WTC11 (cell line): ENCODE measurements around the gene EIF4G1. TPM values are rescaled to one million over a fixed set of nuclear protein-coding genes. Genes with fewer than 3 reads are reported as not detected.

ENCODE experiments used
- ATAC-seq: fragments of 200-7000 bp; cut with Tn5 transposase; 2 replicates; pipeline ENCODE4 v1.10.0; 2021; ENCODE audit warnings: mild to moderate bottlenecking, moderate library complexity
- CTCF ChIA-PET: fragments of 300-600 bp; sonication (Branson Sonifier 250); formaldehyde crosslinking; loops from one replicate; lab custom pipeline; 2021; ENCODE audit warnings: antibody characterized with exemption; lab: Charles Lee
- POLR2A ChIA-PET: fragments of 350-600 bp; sonication (Branson Sonifier 250); formaldehyde crosslinking; loops from one replicate; lab custom pipeline; 2021; ENCODE audit warnings: antibody characterized with exemption; lab: Charles Lee
- DNase-seq: peaks from one replicate; pipeline ENCODE4 v3.0.0; 2021; ENCODE audit warnings: low spot score
- H3K27ac Mint-ChIP-seq: 2 replicates; pipeline ENCODE4 v1.8.0; 2021; ENCODE audit warnings: mixed read lengths
- H3K27me3 Mint-ChIP-seq: 2 replicates; pipeline ENCODE4 v1.8.0; 2021; ENCODE audit warnings: low read depth, mild to moderate bottlenecking, moderate library complexity, mixed read lengths
- H3K36me3 Mint-ChIP-seq: 2 replicates; pipeline ENCODE4 v1.8.0; 2021; ENCODE audit warnings: mixed read lengths
- H3K4me1 Mint-ChIP-seq: 2 replicates; pipeline ENCODE4 v1.8.0; 2022; ENCODE audit warnings: mixed read lengths
- H3K4me3 Mint-ChIP-seq: 2 replicates; pipeline ENCODE4 v1.8.0; 2021; ENCODE audit warnings: mild to moderate bottlenecking, moderate library complexity, mixed read lengths
- H3K9me3 Mint-ChIP-seq: 2 replicates; pipeline ENCODE4 v1.8.0; 2021; ENCODE audit warnings: mixed read lengths
- ATF1 ChIP-seq: sonication (generic); formaldehyde crosslinking; IDR thresholded peaks from 2 replicates; pipeline ENCODE4 v1.8.1; 2023; ENCODE audit warnings: mild to moderate bottlenecking, moderate library complexity, missing genetic modification reagents
- ELF4 ChIP-seq: sonication (generic); formaldehyde crosslinking; IDR thresholded peaks from 2 replicates; pipeline ENCODE4 v1.8.1; 2022; ENCODE audit warnings: low read depth, mild to moderate bottlenecking, moderate library complexity, missing genetic modification reagents
- HMGA2 ChIP-seq: fragments of 250-450 bp; sonication (Bioruptor Pico); IDR thresholded peaks from 2 replicates; pipeline ENCODE4 v1.4.0; 2021; ENCODE audit warnings: mild to moderate bottlenecking, moderate library complexity
- JAZF1 ChIP-seq: fragments of 250-450 bp; sonication (Bioruptor Pico); IDR thresholded peaks from 2 replicates; pipeline ENCODE4 v1.9.0; 2021; ENCODE audit warnings: moderate library complexity, mild to moderate bottlenecking, inconsistent platforms
- MYBL2 ChIP-seq: sonication (generic); formaldehyde crosslinking; IDR thresholded peaks from 2 replicates; pipeline ENCODE4 v1.8.1; 2023; ENCODE audit warnings: mild to moderate bottlenecking, moderate library complexity, missing genetic modification reagents
- NR1H2 ChIP-seq: sonication (generic); formaldehyde crosslinking; IDR thresholded peaks from 2 replicates; pipeline ENCODE4 v1.9.0; 2021; ENCODE audit warnings: mild to moderate bottlenecking, moderate library complexity, missing genetic modification reagents
- NR3C1 ChIP-seq: sonication (generic); formaldehyde crosslinking; conservative IDR thresholded peaks from 2 replicates; pipeline ENCODE4 v1.8.1; 2023; ENCODE audit warnings: low read depth, mild to moderate bottlenecking, missing genetic modification reagents
- ZNF121 ChIP-seq: sonication (generic); formaldehyde crosslinking; IDR thresholded peaks from 2 replicates; pipeline ENCODE4 v1.8.0; 2023; ENCODE audit warnings: missing genetic modification reagents
- total RNA-seq: library from RNA; stranded (reverse); gene quantifications from 3 replicates; pipeline ENCODE4 v1.2.3, GENCODE V29; 2021
- TF ChIP-seq, protein P1 (sequence below): sonication (generic); formaldehyde crosslinking; IDR thresholded peaks from 2 replicates; pipeline ENCODE4 v1.8.1; 2022; ENCODE audit warnings: missing genetic modification reagents, borderline replicate concordance
- TF ChIP-seq, protein P2 (sequence below): fragments of 250-450 bp; sonication (Bioruptor Pico); IDR thresholded peaks from 2 replicates; pipeline ENCODE4 v1.9.0; 2021; ENCODE audit warnings: moderate library complexity, mild to moderate bottlenecking, inconsistent platforms, borderline replicate concordance
- TF ChIP-seq, protein P3 (sequence below): fragments of 250-450 bp; sonication (Bioruptor Pico); conservative IDR thresholded peaks from 2 replicates; pipeline ENCODE4 v1.9.0; 2021; ENCODE audit warnings: mild to moderate bottlenecking
- TF ChIP-seq, protein P4 (sequence below): sonication (generic); formaldehyde crosslinking; IDR thresholded peaks from 2 replicates; pipeline ENCODE4 v1.8.1; 2022; ENCODE audit warnings: mild to moderate bottlenecking, missing genetic modification reagents, moderate library complexity, borderline replicate concordance
- TF ChIP-seq, protein P5 (sequence below): sonication (generic); formaldehyde crosslinking; IDR thresholded peaks from 2 replicates; pipeline ENCODE4 v1.8.0; 2022; ENCODE audit warnings: mild to moderate bottlenecking, missing genetic modification reagents
- TF ChIP-seq, protein P6 (sequence below): sonication (generic); formaldehyde crosslinking; IDR thresholded peaks from 2 replicates; pipeline ENCODE4 v1.8.1; 2023; ENCODE audit warnings: mild to moderate bottlenecking, missing genetic modification reagents, moderate library complexity
- TF ChIP-seq, protein P7 (sequence below): sonication (generic); formaldehyde crosslinking; IDR thresholded peaks from 2 replicates; pipeline ENCODE4 v1.8.1; 2023; ENCODE audit warnings: mild to moderate bottlenecking, missing genetic modification reagents
- TF ChIP-seq, protein P8 (sequence below): sonication (generic); formaldehyde crosslinking; IDR thresholded peaks from 2 replicates; pipeline ENCODE4 v1.8.0; 2023; ENCODE audit warnings: missing genetic modification reagents, mild to moderate bottlenecking, borderline replicate concordance
- TF ChIP-seq, protein P9 (sequence below): sonication (generic); formaldehyde crosslinking; IDR thresholded peaks from 2 replicates; pipeline ENCODE4 v1.8.1; 2022; ENCODE audit warnings: low read depth, missing genetic modification reagents, borderline replicate concordance
- TF ChIP-seq, protein P10 (sequence below): sonication (generic); formaldehyde crosslinking; IDR thresholded peaks from 2 replicates; pipeline ENCODE4 v1.8.1; 2022; ENCODE audit warnings: mild to moderate bottlenecking, moderate library complexity, missing genetic modification reagents
- TF ChIP-seq, protein P11 (sequence below): sonication (generic); formaldehyde crosslinking; conservative IDR thresholded peaks from 2 replicates; pipeline ENCODE4 v1.8.1; 2022; ENCODE audit warnings: mild to moderate bottlenecking, missing genetic modification reagents

EIF4G1 gene
- total RNA-seq, 1 experiment from 2014 or later, result 557 TPM

DNA sequence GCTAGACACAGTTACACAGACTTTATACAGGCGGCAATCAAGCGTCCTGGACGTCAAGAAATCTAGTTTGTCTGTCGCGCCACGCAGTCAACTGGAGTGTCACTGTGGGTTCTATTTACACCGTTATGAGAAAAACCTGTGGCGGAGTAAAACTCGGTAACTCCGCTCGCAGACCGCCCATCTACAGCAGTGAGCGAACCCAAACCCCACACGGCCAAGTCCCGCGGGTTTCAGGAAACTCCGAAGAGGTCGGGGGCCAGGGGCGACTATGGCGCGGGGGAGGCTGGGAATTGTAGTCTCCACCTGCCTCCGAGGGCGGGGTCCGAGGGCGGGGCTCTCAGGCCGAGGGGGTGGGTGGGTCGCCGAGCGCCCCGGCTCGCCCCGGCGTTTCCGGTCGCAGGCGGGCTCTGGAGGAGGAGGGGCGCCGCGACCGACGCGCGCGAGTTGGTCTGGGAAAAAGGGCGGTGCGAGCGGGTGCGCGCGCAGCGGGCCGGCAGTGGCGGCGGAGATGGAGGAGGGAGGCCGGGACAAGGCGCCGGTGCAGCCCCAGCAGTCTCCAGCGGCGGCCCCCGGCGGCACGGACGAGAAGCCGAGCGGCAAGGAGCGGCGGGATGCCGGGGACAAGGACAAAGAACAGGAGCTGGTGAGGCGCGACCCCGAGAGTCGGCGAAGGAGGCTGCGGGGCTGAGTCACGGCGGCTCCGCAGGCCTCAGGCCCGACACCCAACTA, 15.5 kb upstream of the EIF4G1 start, which contains the start of gene PSMD2:
Gene PSMD2, plus strand, starts transcription at position 483 of the 729 bp plus-strand sequence. Its CDS starts 26 bp downstream, at position 509.
- H3K9me3 Mint-ChIP-seq, result no peaks in the 10 kb centered on the region
- peak within 1 kb of the TSS; percentile 89 for H3K27ac Mint-ChIP-seq
- H3K4me1 Mint-ChIP-seq, result peaks cover 12% of the 10 kb centered on the region
- CTCF ChIA-PET, result no interaction called here
- DNase-seq, result peak; percentile 99
- peak within 1 kb of the TSS; percentile 96 for H3K4me3 Mint-ChIP-seq
- ATAC-seq, result peak; percentile 96
- H3K36me3 Mint-ChIP-seq, result peaks cover 42% of the 10 kb centered on the region
- H3K27me3 Mint-ChIP-seq, result peaks cover 5% of the 10 kb centered on the region; the same call in 1 of the 2 replicates
- POLR2A ChIA-PET, result interaction anchor here (0.8 kb wide), 1 partner anchor 25 kb away, joined by 4 read pairs; no protein-coding TSS in a partner anchor
- TF ChIP-seq, protein P1, sequence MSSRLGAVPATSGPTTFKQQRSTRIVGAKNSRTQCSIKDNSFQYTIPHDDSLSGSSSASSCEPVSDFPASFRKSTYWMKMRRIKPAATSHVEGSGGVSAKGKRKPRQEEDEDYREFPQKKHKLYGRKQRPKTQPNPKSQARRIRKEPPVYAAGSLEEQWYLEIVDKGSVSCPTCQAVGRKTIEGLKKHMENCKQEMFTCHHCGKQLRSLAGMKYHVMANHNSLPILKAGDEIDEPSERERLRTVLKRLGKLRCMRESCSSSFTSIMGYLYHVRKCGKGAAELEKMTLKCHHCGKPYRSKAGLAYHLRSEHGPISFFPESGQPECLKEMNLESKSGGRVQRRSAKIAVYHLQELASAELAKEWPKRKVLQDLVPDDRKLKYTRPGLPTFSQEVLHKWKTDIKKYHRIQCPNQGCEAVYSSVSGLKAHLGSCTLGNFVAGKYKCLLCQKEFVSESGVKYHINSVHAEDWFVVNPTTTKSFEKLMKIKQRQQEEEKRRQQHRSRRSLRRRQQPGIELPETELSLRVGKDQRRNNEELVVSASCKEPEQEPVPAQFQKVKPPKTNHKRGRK (CRISPR knock-in tag), result no peak
- TF ChIP-seq NR1H2 (no peak), JAZF1 (CRISPR knock-in tag) (no peak), MYBL2 (CRISPR knock-in tag) (no peak), HMGA2 (CRISPR knock-in tag) (no peak), ELF4 (0 out of 2 replicates have a peak, but pooled peaks have one; percentile 45), ZNF121 (CRISPR knock-in tag) (no peak), NR3C1 (CRISPR knock-in tag) (0 out of 2 replicates have a peak, but pooled peaks have one; percentile 14), ATF1 (CRISPR knock-in tag) (0 out of 2 replicates have a peak, but pooled peaks have one; percentile 30)
- TF ChIP-seq, protein P2, sequence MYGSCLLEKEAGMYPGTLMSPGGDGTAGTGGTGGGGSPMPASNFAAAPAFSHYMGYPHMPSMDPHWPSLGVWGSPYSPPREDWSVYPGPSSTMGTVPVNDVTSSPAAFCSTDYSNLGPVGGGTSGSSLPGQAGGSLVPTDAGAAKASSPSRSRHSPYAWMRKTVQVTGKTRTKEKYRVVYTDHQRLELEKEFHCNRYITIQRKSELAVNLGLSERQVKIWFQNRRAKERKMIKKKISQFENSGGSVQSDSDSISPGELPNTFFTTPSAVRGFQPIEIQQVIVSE, result no peak
- TF ChIP-seq, protein P3, sequence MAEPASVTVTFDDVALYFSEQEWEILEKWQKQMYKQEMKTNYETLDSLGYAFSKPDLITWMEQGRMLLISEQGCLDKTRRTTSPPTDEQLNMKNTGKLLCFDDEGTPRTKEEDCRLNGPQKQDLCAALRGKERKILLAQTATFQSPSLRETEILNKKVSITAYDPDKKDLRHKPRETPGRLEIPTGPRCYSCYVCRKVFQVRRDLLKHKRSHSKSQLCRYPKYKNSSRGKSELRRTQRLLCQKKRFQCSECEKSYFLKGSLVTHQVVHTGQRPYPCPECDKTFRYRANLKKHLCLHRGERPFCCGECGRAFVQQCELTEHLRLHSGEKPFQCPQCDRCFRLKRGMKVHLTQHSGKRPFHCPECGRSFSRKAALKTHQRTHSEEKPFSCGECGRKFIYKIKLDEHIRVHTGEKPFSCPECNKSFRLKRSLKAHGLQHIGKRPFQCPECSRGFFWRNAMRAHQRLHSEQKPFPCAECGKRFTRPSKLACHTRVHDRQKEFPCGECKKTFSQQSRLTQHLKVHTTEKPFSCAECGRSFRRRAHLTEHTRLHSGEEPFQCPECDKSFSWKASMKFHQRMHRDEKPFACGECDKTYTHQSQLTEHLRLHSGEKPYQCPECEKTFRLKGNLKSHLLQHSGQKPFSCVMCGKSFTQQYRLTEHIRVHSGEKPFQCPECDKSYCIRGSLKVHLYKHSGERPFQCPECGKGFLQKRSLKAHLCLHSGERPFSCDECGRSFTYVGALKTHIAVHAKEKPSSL (CRISPR knock-in tag), result no peak
- TF ChIP-seq, protein P4, sequence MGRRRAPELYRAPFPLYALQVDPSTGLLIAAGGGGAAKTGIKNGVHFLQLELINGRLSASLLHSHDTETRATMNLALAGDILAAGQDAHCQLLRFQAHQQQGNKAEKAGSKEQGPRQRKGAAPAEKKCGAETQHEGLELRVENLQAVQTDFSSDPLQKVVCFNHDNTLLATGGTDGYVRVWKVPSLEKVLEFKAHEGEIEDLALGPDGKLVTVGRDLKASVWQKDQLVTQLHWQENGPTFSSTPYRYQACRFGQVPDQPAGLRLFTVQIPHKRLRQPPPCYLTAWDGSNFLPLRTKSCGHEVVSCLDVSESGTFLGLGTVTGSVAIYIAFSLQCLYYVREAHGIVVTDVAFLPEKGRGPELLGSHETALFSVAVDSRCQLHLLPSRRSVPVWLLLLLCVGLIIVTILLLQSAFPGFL (CRISPR knock-in tag), result no peak
- TF ChIP-seq, protein P5, sequence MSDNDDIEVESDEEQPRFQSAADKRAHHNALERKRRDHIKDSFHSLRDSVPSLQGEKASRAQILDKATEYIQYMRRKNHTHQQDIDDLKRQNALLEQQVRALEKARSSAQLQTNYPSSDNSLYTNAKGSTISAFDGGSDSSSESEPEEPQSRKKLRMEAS (CRISPR knock-in tag), result 0 out of 2 replicates have a peak, but pooled peaks have one; percentile 26
- TF ChIP-seq, protein P6, sequence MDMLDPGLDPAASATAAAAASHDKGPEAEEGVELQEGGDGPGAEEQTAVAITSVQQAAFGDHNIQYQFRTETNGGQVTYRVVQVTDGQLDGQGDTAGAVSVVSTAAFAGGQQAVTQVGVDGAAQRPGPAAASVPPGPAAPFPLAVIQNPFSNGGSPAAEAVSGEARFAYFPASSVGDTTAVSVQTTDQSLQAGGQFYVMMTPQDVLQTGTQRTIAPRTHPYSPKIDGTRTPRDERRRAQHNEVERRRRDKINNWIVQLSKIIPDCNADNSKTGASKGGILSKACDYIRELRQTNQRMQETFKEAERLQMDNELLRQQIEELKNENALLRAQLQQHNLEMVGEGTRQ (CRISPR knock-in tag), result 0 out of 2 replicates have a peak, but pooled peaks have one; percentile 13
- TF ChIP-seq, protein P7, sequence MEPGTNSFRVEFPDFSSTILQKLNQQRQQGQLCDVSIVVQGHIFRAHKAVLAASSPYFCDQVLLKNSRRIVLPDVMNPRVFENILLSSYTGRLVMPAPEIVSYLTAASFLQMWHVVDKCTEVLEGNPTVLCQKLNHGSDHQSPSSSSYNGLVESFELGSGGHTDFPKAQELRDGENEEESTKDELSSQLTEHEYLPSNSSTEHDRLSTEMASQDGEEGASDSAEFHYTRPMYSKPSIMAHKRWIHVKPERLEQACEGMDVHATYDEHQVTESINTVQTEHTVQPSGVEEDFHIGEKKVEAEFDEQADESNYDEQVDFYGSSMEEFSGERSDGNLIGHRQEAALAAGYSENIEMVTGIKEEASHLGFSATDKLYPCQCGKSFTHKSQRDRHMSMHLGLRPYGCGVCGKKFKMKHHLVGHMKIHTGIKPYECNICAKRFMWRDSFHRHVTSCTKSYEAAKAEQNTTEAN (CRISPR knock-in tag), result no peak
- TF ChIP-seq, protein P8, sequence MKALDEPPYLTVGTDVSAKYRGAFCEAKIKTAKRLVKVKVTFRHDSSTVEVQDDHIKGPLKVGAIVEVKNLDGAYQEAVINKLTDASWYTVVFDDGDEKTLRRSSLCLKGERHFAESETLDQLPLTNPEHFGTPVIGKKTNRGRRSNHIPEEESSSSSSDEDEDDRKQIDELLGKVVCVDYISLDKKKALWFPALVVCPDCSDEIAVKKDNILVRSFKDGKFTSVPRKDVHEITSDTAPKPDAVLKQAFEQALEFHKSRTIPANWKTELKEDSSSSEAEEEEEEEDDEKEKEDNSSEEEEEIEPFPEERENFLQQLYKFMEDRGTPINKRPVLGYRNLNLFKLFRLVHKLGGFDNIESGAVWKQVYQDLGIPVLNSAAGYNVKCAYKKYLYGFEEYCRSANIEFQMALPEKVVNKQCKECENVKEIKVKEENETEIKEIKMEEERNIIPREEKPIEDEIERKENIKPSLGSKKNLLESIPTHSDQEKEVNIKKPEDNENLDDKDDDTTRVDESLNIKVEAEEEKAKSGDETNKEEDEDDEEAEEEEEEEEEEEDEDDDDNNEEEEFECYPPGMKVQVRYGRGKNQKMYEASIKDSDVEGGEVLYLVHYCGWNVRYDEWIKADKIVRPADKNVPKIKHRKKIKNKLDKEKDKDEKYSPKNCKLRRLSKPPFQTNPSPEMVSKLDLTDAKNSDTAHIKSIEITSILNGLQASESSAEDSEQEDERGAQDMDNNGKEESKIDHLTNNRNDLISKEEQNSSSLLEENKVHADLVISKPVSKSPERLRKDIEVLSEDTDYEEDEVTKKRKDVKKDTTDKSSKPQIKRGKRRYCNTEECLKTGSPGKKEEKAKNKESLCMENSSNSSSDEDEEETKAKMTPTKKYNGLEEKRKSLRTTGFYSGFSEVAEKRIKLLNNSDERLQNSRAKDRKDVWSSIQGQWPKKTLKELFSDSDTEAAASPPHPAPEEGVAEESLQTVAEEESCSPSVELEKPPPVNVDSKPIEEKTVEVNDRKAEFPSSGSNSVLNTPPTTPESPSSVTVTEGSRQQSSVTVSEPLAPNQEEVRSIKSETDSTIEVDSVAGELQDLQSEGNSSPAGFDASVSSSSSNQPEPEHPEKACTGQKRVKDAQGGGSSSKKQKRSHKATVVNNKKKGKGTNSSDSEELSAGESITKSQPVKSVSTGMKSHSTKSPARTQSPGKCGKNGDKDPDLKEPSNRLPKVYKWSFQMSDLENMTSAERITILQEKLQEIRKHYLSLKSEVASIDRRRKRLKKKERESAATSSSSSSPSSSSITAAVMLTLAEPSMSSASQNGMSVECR, result no peak
- TF ChIP-seq, protein P9, sequence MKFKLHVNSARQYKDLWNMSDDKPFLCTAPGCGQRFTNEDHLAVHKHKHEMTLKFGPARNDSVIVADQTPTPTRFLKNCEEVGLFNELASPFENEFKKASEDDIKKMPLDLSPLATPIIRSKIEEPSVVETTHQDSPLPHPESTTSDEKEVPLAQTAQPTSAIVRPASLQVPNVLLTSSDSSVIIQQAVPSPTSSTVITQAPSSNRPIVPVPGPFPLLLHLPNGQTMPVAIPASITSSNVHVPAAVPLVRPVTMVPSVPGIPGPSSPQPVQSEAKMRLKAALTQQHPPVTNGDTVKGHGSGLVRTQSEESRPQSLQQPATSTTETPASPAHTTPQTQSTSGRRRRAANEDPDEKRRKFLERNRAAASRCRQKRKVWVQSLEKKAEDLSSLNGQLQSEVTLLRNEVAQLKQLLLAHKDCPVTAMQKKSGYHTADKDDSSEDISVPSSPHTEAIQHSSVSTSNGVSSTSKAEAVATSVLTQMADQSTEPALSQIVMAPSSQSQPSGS (CRISPR knock-in tag), result no peak
- TF ChIP-seq, protein P10, sequence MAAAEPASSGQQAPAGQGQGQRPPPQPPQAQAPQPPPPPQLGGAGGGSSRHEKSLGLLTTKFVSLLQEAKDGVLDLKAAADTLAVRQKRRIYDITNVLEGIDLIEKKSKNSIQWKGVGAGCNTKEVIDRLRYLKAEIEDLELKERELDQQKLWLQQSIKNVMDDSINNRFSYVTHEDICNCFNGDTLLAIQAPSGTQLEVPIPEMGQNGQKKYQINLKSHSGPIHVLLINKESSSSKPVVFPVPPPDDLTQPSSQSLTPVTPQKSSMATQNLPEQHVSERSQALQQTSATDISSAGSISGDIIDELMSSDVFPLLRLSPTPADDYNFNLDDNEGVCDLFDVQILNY (CRISPR knock-in tag), result peak; percentile 58; the same call in 1 of the 2 replicates
- TF ChIP-seq, protein P11, sequence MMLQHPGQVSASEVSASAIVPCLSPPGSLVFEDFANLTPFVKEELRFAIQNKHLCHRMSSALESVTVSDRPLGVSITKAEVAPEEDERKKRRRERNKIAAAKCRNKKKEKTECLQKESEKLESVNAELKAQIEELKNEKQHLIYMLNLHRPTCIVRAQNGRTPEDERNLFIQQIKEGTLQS, result no peak
